Ishikawa (cell line): Measurements from ENCODE around the gene COQ2.

Experiments used
- CEBPB ChIP-seq: IDR thresholded peaks from 2 replicates; pipeline ENCODE4 v1.6.1; 2012
- EP300 ChIP-seq: IDR thresholded peaks from 2 replicates; pipeline ENCODE4 v1.6.1; 2012; ENCODE audit warnings: borderline replicate concordance
- FOXM1 ChIP-seq: IDR thresholded peaks from 2 replicates; pipeline ENCODE4 v1.6.1; 2012; ENCODE audit warnings: low read depth, borderline replicate concordance
- NFIC ChIP-seq: IDR thresholded peaks from 2 replicates; pipeline ENCODE4 v1.6.1; 2012
- RAD21 ChIP-seq: IDR thresholded peaks from 2 replicates; pipeline ENCODE4 v1.6.1; 2012; ENCODE audit warnings: low read depth
- TAF1 ChIP-seq: IDR thresholded peaks from 2 replicates; pipeline ENCODE4 v1.6.1; 2012; ENCODE audit warnings: low read depth, mild to moderate bottlenecking
- TCF12 ChIP-seq: IDR thresholded peaks from 2 replicates; pipeline ENCODE4 v1.6.1; 2012; ENCODE audit warnings: low read depth
- YY1 ChIP-seq: IDR thresholded peaks from 2 replicates; pipeline ENCODE4 v1.6.1; 2012; ENCODE audit warnings: low read depth
- ZBTB7A ChIP-seq: IDR thresholded peaks from 2 replicates; pipeline ENCODE4 v1.6.1; 2012; ENCODE audit warnings: low read depth
- TF ChIP-seq, protein P1 (sequence below): IDR thresholded peaks from 2 replicates; pipeline ENCODE4 v1.6.1; 2012; ENCODE audit warnings: low read depth, mild to moderate bottlenecking
- TF ChIP-seq, protein P2 (sequence below): IDR thresholded peaks from 2 replicates; pipeline ENCODE4 v1.6.1; 2012

DNA sequence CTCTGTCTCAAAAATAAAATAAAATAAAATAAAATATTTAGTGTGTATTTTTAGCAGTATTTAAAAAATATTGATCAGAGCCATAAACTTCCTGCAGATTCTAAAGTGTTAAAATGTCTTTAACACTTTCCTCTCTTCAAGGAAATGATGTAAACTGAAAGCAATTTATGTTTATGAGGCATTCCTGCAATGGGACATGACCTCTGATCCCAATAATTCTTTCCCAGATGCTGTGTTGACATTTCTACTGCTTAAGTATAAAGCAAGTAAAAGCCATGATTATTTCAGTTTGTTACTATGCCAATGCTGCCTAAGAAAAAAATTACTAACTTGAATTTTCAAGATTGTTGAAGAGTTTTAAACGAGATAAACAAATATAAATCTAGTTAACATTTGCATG, 29.0 kb downstream of the COQ2 start:
- TF ChIP-seq, protein P1, sequence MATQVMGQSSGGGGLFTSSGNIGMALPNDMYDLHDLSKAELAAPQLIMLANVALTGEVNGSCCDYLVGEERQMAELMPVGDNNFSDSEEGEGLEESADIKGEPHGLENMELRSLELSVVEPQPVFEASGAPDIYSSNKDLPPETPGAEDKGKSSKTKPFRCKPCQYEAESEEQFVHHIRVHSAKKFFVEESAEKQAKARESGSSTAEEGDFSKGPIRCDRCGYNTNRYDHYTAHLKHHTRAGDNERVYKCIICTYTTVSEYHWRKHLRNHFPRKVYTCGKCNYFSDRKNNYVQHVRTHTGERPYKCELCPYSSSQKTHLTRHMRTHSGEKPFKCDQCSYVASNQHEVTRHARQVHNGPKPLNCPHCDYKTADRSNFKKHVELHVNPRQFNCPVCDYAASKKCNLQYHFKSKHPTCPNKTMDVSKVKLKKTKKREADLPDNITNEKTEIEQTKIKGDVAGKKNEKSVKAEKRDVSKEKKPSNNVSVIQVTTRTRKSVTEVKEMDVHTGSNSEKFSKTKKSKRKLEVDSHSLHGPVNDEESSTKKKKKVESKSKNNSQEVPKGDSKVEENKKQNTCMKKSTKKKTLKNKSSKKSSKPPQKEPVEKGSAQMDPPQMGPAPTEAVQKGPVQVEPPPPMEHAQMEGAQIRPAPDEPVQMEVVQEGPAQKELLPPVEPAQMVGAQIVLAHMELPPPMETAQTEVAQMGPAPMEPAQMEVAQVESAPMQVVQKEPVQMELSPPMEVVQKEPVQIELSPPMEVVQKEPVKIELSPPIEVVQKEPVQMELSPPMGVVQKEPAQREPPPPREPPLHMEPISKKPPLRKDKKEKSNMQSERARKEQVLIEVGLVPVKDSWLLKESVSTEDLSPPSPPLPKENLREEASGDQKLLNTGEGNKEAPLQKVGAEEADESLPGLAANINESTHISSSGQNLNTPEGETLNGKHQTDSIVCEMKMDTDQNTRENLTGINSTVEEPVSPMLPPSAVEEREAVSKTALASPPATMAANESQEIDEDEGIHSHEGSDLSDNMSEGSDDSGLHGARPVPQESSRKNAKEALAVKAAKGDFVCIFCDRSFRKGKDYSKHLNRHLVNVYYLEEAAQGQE: no peak
- TF ChIP-seq EP300 (no peak), TCF12 (no peak), NFIC (no peak), ZBTB7A (no peak), FOXM1 (no peak), TAF1 (no peak), CEBPB (no peak), RAD21 (no peak), YY1 (no peak)
- TF ChIP-seq, protein P2, sequence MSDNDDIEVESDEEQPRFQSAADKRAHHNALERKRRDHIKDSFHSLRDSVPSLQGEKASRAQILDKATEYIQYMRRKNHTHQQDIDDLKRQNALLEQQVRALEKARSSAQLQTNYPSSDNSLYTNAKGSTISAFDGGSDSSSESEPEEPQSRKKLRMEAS: no peak
